ENCODE results near the gene GNRHR.
"Not testable (repeated sequence)": the region's sequence is repeated elsewhere in the genome, so short reads cannot be mapped to it uniquely, and the experiment has no call there.

The GNRHR gene

GRCh38 chr4:67762086-67762485, 7.9 kb upstream of the GNRHR start:
- H3K4me1 ChIP-seq (ENCODE audit: control insufficient read depth, insufficient read depth, low read length, unreplicated experiment) = peaks cover 8% of the 10 kb centered on the region
- H3K36me3 ChIP-seq (ENCODE audit: insufficient read depth, low read length) = no peaks in the 10 kb centered on the region
- H2AFZ ChIP-seq (ENCODE audit: low read length, unreplicated experiment) = peak overlapping the region; percentile 87
- no peaks in the 10 kb centered on the region for H3K79me2 ChIP-seq (ENCODE audit: control insufficient read depth, insufficient read depth, low read length, unreplicated experiment)
- H3K4me3 ChIP-seq (ENCODE audit: low read depth, low read length) = peak overlapping the region; percentile 67
- H3K27ac ChIP-seq (ENCODE audit: low read depth, low read length) = peak overlapping the region; percentile 17; the same call in 1 of the 2 replicates
- no peaks in the 10 kb centered on the region for H3K27me3 ChIP-seq (ENCODE audit: insufficient read depth, low read length)

GRCh38 chr4:67756991-67757390, 2.8 kb upstream of the GNRHR start:
- H2AFZ ChIP-seq (ENCODE audit: low read length, unreplicated experiment); H3K27ac ChIP-seq (ENCODE audit: low read depth, low read length); H3K4me1 ChIP-seq (ENCODE audit: control insufficient read depth, insufficient read depth, low read length, unreplicated experiment); H3K4me3 ChIP-seq (ENCODE audit: low read depth, low read length); H3K27me3 ChIP-seq (ENCODE audit: insufficient read depth, low read length); H3K79me2 ChIP-seq (ENCODE audit: control insufficient read depth, insufficient read depth, low read length, unreplicated experiment); H3K36me3 ChIP-seq (ENCODE audit: insufficient read depth, low read length): not testable (repeated sequence)

- H3K4me3 ChIP-seq (ENCODE audit: low read depth, low read length) = no peak overlapping the region
- H3K27ac ChIP-seq (ENCODE audit: low read depth, low read length) = no peak overlapping the region
- no peaks in the 10 kb centered on the region for H3K36me3 ChIP-seq (ENCODE audit: insufficient read depth, low read length)
- H2AFZ ChIP-seq (ENCODE audit: low read length, unreplicated experiment) = no peak overlapping the region
- no peaks in the 10 kb centered on the region for H3K27me3 ChIP-seq (ENCODE audit: insufficient read depth, low read length)
- H3K79me2 ChIP-seq (ENCODE audit: control insufficient read depth, insufficient read depth, low read length, unreplicated experiment) = no peaks in the 10 kb centered on the region
- H3K4me1 ChIP-seq (ENCODE audit: control insufficient read depth, insufficient read depth, low read length, unreplicated experiment) = peaks cover 9% of the 10 kb centered on the region
Measured at GRCh38 chr4:67755974-67756373, 1.8 kb upstream of the GNRHR start.

GRCh38 chr4:67751260-67751659, 2.9 kb downstream of the GNRHR start:
- no peaks in the 10 kb centered on the region for H3K27me3 ChIP-seq (ENCODE audit: insufficient read depth, low read length)
- no peaks in the 10 kb centered on the region for H3K79me2 ChIP-seq (ENCODE audit: control insufficient read depth, insufficient read depth, low read length, unreplicated experiment)
- no peak overlapping the region for H3K27ac ChIP-seq (ENCODE audit: low read depth, low read length)
- H3K4me1 ChIP-seq (ENCODE audit: control insufficient read depth, insufficient read depth, low read length, unreplicated experiment) = peaks cover 17% of the 10 kb centered on the region
- no peaks in the 10 kb centered on the region for H3K36me3 ChIP-seq (ENCODE audit: insufficient read depth, low read length)
- H2AFZ ChIP-seq (ENCODE audit: low read length, unreplicated experiment) = no peak overlapping the region
- no peak overlapping the region for H3K4me3 ChIP-seq (ENCODE audit: low read depth, low read length)

- Histone ChIP-seq H3K79me2 (ENCODE audit: control insufficient read depth, insufficient read depth, low read length, unreplicated experiment) (no peaks in the 10 kb centered on the region), H3K36me3 (ENCODE audit: insufficient read depth, low read length) (no peaks in the 10 kb centered on the region), H3K4me3 (ENCODE audit: low read depth, low read length) (no peak overlapping the region), H3K27ac (ENCODE audit: low read depth, low read length) (no peak overlapping the region), H3K4me1 (ENCODE audit: control insufficient read depth, insufficient read depth, low read length, unreplicated experiment) (peaks cover 17% of the 10 kb centered on the region), H2AFZ (ENCODE audit: low read length, unreplicated experiment) (no peak overlapping the region), H3K27me3 (ENCODE audit: insufficient read depth, low read length) (no peaks in the 10 kb centered on the region)
Measured at GRCh38 chr4:67750691-67751090, 3.5 kb downstream of the GNRHR start.

GRCh38 chr4:67749286-67749685, 4.9 kb downstream of the GNRHR start:
- Histone ChIP-seq H3K79me2 (ENCODE audit: control insufficient read depth, insufficient read depth, low read length, unreplicated experiment) (no peaks in the 10 kb centered on the region), H3K4me3 (ENCODE audit: low read depth, low read length) (no peak overlapping the region), H3K27ac (ENCODE audit: low read depth, low read length) (no peak overlapping the region), H3K27me3 (ENCODE audit: insufficient read depth, low read length) (no peaks in the 10 kb centered on the region), H3K4me1 (ENCODE audit: control insufficient read depth, insufficient read depth, low read length, unreplicated experiment) (peaks cover 30% of the 10 kb centered on the region), H2AFZ (ENCODE audit: low read length, unreplicated experiment) (no peak overlapping the region), H3K36me3 (ENCODE audit: insufficient read depth, low read length) (no peaks in the 10 kb centered on the region)

- H3K79me2 ChIP-seq (ENCODE audit: control insufficient read depth, insufficient read depth, low read length, unreplicated experiment) = no peaks in the 10 kb centered on the region
- H3K27me3 ChIP-seq (ENCODE audit: insufficient read depth, low read length) = no peaks in the 10 kb centered on the region
- no peaks in the 10 kb centered on the region for H3K36me3 ChIP-seq (ENCODE audit: insufficient read depth, low read length)
- H3K27ac ChIP-seq (ENCODE audit: low read depth, low read length) = no peak overlapping the region
- H3K4me3 ChIP-seq (ENCODE audit: low read depth, low read length) = no peak overlapping the region
- no peak overlapping the region for H2AFZ ChIP-seq (ENCODE audit: low read length, unreplicated experiment)
- H3K4me1 ChIP-seq (ENCODE audit: control insufficient read depth, insufficient read depth, low read length, unreplicated experiment) = peaks cover 32% of the 10 kb centered on the region
Measured at GRCh38 chr4:67746797-67747495, 7.2 kb downstream of the GNRHR start.

- H3K79me2 ChIP-seq (ENCODE audit: control insufficient read depth, insufficient read depth, low read length, unreplicated experiment) = no peaks in the 10 kb centered on the region
- H3K27ac ChIP-seq (ENCODE audit: low read depth, low read length) = no peak overlapping the region
- H2AFZ ChIP-seq (ENCODE audit: low read length, unreplicated experiment) = no peak overlapping the region
- no peaks in the 10 kb centered on the region for H3K36me3 ChIP-seq (ENCODE audit: insufficient read depth, low read length)
- H3K27me3 ChIP-seq (ENCODE audit: insufficient read depth, low read length) = no peaks in the 10 kb centered on the region
- H3K4me1 ChIP-seq (ENCODE audit: control insufficient read depth, insufficient read depth, low read length, unreplicated experiment) = peaks cover 19% of the 10 kb centered on the region
- no peak overlapping the region; the same call in 1 of the 2 replicates for H3K4me3 ChIP-seq (ENCODE audit: low read depth, low read length)
Measured at GRCh38 chr4:67744561-67745283, 9.5 kb downstream of the GNRHR start.

- no peak overlapping the region for H3K27ac ChIP-seq (ENCODE audit: low read depth, low read length)
- peaks cover 19% of the 10 kb centered on the region for H3K4me1 ChIP-seq (ENCODE audit: control insufficient read depth, insufficient read depth, low read length, unreplicated experiment)
- no peak overlapping the region for H3K4me3 ChIP-seq (ENCODE audit: low read depth, low read length)
- no peaks in the 10 kb centered on the region for H3K27me3 ChIP-seq (ENCODE audit: insufficient read depth, low read length)
- no peaks in the 10 kb centered on the region for H3K79me2 ChIP-seq (ENCODE audit: control insufficient read depth, insufficient read depth, low read length, unreplicated experiment)
- no peak overlapping the region for H2AFZ ChIP-seq (ENCODE audit: low read length, unreplicated experiment)
- no peaks in the 10 kb centered on the region for H3K36me3 ChIP-seq (ENCODE audit: insufficient read depth, low read length)
Measured at GRCh38 chr4:67743194-67743593, 11.0 kb downstream of the GNRHR start.

GRCh38 chr4:67736262-67736661, 17.9 kb downstream of the GNRHR start:
- Histone ChIP-seq H3K36me3 (ENCODE audit: insufficient read depth, low read length) (no peaks in the 10 kb centered on the region), H3K79me2 (ENCODE audit: control insufficient read depth, insufficient read depth, low read length, unreplicated experiment) (no peaks in the 10 kb centered on the region), H3K27ac (ENCODE audit: low read depth, low read length) (no peak overlapping the region), H3K4me3 (ENCODE audit: low read depth, low read length) (no peak overlapping the region), H2AFZ (ENCODE audit: low read length, unreplicated experiment) (no peak overlapping the region), H3K4me1 (ENCODE audit: control insufficient read depth, insufficient read depth, low read length, unreplicated experiment) (no peaks in the 10 kb centered on the region), H3K27me3 (ENCODE audit: insufficient read depth, low read length) (no peaks in the 10 kb centered on the region)

- no peaks in the 10 kb centered on the region for H3K79me2 ChIP-seq (ENCODE audit: control insufficient read depth, insufficient read depth, low read length, unreplicated experiment)
Measured at GRCh38 chr4:67735325-67735724, 18.9 kb downstream of the GNRHR start.

More at GRCh38 chr4:67735325-67735724, 18.9 kb downstream of the GNRHR start:
- no peak overlapping the region for H3K27ac ChIP-seq (ENCODE audit: low read depth, low read length)
- H3K36me3 ChIP-seq (ENCODE audit: insufficient read depth, low read length) = no peaks in the 10 kb centered on the region
- no peak overlapping the region for H3K4me3 ChIP-seq (ENCODE audit: low read depth, low read length)
- no peak overlapping the region for H2AFZ ChIP-seq (ENCODE audit: low read length, unreplicated experiment)
- no peaks in the 10 kb centered on the region for H3K4me1 ChIP-seq (ENCODE audit: control insufficient read depth, insufficient read depth, low read length, unreplicated experiment)
- no peaks in the 10 kb centered on the region for H3K27me3 ChIP-seq (ENCODE audit: insufficient read depth, low read length)

Measured in ACC112 (cell line).